Fibroblast of the aortic adventitia (primary cell): Measurements from ENCODE around the gene MYMX. TPM values are rescaled to one million over a fixed set of nuclear protein-coding genes. Genes with fewer than 3 reads are reported as not detected.

Source experiments
- DNase-seq: peaks from one replicate; pipeline ENCODE4 v3.0.0-alpha.2; 2010; ENCODE audit warnings: low read depth
- H3K4me3 ChIP-seq: 2 replicates; pipeline ENCODE4 v1.5.1; 2011; ENCODE audit warnings: low read depth, mild to moderate bottlenecking, control low read depth, low read length, moderate library complexity
- total RNA-seq: library from RNA; depleted of rRNA; stranded (reverse); fragments of >200 nt; gene quantifications from 2 replicates; pipeline ENCODE4 v1.2.3, GENCODE V29; 2012; ENCODE audit warnings: low replicate concordance
- TF ChIP-seq, protein P1 (sequence below): IDR thresholded peaks from 2 replicates; pipeline ENCODE4 v1.5.1; 2011; ENCODE audit warnings: mild to moderate bottlenecking, low read length, control low read depth, inconsistent platforms; ENCODE audit not compliant: insufficient read depth

The MYMX gene
- total RNA-seq, 1 donor, result not detected

DNA sequence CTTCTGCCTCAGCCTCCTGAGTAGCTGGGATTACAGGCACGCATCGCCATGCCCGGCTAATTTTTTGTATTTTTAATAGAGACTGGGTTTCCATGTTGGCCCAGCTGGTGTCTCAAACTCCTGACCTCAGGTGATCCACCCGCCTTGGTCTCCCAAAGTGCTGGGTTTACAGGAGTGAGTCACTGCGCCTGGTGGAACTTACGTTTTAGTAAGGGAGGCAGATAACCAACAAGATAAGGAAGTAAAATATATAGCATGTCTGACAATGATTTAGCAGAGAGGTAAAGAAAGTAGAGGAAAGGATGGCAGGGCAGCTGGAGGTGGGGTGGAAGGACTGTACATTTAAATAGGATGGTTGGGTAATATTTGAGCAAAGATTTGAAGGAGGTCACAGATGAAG is 12.8 kb upstream of the MYMX start:
- no peak overlapping the region for H3K4me3 ChIP-seq
- TF ChIP-seq, protein P1, sequence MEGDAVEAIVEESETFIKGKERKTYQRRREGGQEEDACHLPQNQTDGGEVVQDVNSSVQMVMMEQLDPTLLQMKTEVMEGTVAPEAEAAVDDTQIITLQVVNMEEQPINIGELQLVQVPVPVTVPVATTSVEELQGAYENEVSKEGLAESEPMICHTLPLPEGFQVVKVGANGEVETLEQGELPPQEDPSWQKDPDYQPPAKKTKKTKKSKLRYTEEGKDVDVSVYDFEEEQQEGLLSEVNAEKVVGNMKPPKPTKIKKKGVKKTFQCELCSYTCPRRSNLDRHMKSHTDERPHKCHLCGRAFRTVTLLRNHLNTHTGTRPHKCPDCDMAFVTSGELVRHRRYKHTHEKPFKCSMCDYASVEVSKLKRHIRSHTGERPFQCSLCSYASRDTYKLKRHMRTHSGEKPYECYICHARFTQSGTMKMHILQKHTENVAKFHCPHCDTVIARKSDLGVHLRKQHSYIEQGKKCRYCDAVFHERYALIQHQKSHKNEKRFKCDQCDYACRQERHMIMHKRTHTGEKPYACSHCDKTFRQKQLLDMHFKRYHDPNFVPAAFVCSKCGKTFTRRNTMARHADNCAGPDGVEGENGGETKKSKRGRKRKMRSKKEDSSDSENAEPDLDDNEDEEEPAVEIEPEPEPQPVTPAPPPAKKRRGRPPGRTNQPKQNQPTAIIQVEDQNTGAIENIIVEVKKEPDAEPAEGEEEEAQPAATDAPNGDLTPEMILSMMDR, result no peak
- no peak for DNase-seq

DNA sequence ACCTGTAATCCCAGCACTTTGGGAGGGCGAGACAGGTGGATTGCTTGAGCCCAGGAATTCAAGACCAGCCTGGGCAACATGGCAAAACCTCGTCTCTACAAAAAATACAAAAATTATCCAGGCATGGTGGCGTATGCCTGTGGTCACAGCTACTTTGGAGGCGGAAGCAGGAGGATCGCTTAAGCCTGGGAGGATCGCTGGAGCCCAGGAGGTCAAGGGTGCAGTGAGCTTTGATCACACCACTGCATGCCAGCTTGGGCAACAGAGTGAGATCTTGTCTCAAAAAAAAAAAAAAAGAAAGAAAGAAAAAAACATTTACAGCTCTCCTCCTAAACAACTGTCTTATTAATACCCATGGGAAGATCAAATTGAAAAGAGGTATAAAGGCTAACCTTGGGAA is 8.8 kb upstream of the MYMX start:
- TF ChIP-seq, protein P1, result no peak

DNA sequence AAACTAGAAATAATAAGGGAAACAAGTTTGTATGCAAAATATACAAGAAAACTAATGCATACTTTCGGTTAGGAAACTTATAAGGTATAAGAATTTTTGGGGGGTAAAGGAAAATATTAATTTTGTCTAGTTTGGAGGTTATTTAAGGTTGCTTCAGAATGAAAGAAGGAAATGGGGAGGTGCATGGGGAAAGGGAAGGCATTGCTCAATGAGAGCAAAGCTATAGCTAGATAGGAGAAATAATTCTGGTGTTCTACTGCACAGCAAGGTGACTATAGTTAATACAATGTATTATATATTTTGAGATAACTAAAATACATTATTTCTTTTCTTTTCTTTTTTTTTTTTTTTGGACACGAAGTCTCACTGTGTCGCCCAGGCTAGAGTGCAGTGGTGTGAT is 5.4 kb upstream of the MYMX start:
- no peak overlapping the region for H3K4me3 ChIP-seq
- TF ChIP-seq, protein P1, result no peak
- no peak for DNase-seq

More for the DNA sequence above, 8.8 kb upstream of the MYMX start:
- H3K4me3 ChIP-seq, result no peak overlapping the region
- DNase-seq, result no peak

DNA sequence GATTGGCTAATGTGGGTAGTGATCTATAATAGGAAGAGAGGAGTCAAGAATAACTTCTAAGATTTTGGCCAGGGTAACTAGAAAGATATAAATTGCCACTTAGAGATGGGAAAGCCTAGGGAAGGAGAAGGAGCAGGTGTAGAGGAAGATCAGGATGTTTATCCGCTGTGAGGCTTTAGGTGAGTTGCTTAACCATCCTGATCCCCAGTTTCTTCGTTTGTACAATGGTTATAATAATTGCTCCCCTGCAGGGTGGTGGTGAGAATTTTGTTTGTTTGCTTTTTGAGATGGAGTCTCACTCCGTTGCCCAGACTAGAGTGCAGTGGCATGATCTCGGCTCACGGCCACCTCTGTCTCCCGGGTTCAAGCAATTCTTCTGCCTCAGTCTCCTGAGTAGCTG is 2.4 kb upstream of the MYMX start:
- no peak for DNase-seq
- H3K4me3 ChIP-seq, result no peak overlapping the region
- TF ChIP-seq, protein P1, result no peak

DNA sequence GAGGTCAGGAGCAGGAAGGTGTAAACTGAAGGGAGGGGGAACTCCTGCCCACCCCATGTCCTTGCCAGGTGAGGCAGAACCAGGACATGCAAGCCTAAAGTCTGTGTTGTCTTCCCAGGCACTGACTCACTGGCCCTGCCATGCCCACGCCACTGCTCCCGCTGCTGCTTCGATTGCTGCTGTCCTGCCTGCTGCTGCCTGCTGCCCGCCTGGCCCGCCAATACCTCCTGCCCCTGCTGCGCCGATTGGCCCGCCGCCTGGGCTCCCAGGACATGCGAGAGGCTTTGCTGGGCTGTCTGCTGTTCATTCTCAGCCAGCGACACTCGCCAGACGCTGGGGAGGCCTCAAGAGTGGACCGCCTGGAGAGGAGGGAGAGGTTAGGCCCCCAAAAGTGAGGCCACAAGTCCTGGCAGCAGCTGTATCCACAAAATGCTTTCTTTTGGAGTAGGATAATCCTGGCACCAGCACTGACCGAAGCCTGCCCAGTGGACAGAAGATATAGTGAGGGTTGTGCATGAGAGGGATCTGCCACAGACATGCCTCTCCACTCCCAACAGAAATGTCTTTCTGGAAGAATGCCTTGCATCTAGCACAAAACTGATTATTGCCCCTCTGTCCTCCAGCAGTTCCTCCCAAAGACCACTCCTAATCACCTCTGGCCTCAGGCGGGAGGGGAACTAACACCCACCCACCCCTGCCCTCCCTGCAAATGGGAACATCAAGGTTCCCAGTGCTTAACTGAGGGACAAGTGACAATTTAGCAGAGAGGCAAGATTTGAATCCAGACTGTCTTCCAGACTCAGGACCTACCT is 812 bp downstream of the MYMX start:
- TF ChIP-seq, protein P1, result no peak
- no peak for DNase-seq
- H3K4me3 ChIP-seq, result no peak overlapping the region

DNA sequence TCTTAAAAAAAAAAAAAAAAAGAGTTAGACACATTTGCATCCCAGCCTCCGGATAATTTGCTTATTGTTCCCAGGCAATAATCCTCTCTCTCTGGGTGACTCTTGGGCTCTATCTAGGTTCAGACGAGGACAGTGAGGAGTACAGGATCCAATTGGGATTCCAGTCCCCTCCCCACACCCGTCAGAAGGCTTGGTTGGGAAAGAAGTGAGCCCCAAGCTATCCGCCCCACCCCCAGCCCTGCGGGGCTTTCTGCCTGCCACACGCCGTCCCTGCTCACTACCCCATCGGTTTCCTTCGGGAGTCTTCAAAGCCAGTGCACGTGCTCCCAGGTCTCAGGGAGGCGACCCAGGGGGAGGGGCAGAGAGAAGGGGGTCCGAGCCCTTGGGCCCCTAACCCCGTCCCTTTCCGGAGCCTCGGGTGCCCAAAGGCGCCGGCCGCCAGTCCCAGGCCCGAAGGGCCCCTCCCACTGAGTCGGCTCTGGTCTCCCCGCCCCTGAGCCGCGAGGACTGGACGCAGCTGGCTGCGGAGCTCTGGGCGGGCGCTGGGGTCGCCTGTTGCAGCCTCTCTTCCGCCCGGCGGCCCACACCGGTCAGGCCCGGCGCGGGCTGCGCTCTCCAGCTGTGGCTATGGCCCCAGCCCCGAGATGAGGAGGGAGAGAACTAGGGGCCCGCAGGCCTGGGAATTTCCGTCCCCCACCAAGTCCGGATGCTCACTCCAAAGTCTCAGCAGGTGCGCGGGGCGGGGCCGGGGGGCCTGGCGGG is 2.5 kb downstream of the MYMX start:
- no peak for DNase-seq
- TF ChIP-seq, protein P1, result no peak

More for the DNA sequence above, 2.5 kb downstream of the MYMX start:
- H3K4me3 ChIP-seq, result peak overlapping the region; percentile 46
